GM23248 (cell line): ENCODE measurements around the gene SMAD4. TPM values are rescaled to one million over a fixed set of nuclear protein-coding genes. Genes with fewer than 3 reads are reported as not detected.
A peak's percentile ranks its signal among the peaks of the same experiment; 100 is the strongest.
"Not testable (repeated sequence)": the region's sequence is repeated elsewhere in the genome, so short reads cannot be mapped to it uniquely, and the experiment has no call there.

Experiments
- DNase-seq: peaks from one replicate; pipeline ENCODE4 v3.0.0-alpha.2; 2015
- H2AFZ ChIP-seq: fragments of 200-600 bp; sonication (generic); 2 replicates; pipeline ENCODE4 v1.6.1; 2016; ENCODE audit warnings: antibody characterized with exemption
- H3F3A ChIP-seq: fragments of 200-600 bp; sonication (generic); 2 replicates; pipeline ENCODE4 v1.6.1; 2016; ENCODE audit warnings: mild to moderate bottlenecking, antibody characterized with exemption, mixed run types; ENCODE audit not compliant: insufficient read depth
- H3K27ac ChIP-seq: fragments of 200-600 bp; sonication (generic); 2 replicates; pipeline ENCODE4 v1.5.1; 2016; ENCODE audit warnings: mild to moderate bottlenecking
- H3K27me3 ChIP-seq: fragments of 200-600 bp; sonication (generic); replicated peaks from 2 replicates; pipeline ENCODE4 v1.6.1; 2016; ENCODE audit warnings: mild to moderate bottlenecking; ENCODE audit not compliant: insufficient read depth
- H3K36me3 ChIP-seq: fragments of 200-600 bp; sonication (generic); 2 replicates; pipeline ENCODE4 v1.6.1; 2016; ENCODE audit warnings: low read depth, mild to moderate bottlenecking
- H3K4me1 ChIP-seq: fragments of 200-600 bp; sonication (generic); 2 replicates; pipeline ENCODE4 v1.6.1; 2016; ENCODE audit warnings: mild to moderate bottlenecking; ENCODE audit not compliant: insufficient read depth
- H3K4me2 ChIP-seq: fragments of 200-600 bp; sonication (generic); one replicate; pipeline ENCODE4 v1.6.1; 2016; ENCODE audit warnings: mild to moderate bottlenecking; ENCODE audit not compliant: unreplicated experiment
- H3K4me3 ChIP-seq: fragments of 200-600 bp; sonication (generic); 2 replicates; pipeline ENCODE4 v1.5.1; 2016; ENCODE audit warnings: mild to moderate bottlenecking
- H3K79me2 ChIP-seq: fragments of 200-600 bp; sonication (generic); 2 replicates; pipeline ENCODE4 v1.6.1; 2016; ENCODE audit warnings: mild to moderate bottlenecking; ENCODE audit not compliant: insufficient read depth
- H3K9ac ChIP-seq: fragments of 200-600 bp; sonication (generic); 2 replicates; pipeline ENCODE4 v1.6.1; 2016; ENCODE audit warnings: mild to moderate bottlenecking
- H3K9me2 ChIP-seq: fragments of 200-600 bp; sonication (generic); 2 replicates; pipeline ENCODE4 v1.6.1; 2016; ENCODE audit warnings: mixed run types, mild to moderate bottlenecking, moderate library complexity; ENCODE audit not compliant: insufficient read depth
- H3K9me3 ChIP-seq: fragments of 200-600 bp; sonication (generic); one replicate; pipeline ENCODE4 v1.6.1; 2017; ENCODE audit warnings: low read depth
- H4K20me1 ChIP-seq: fragments of 200-600 bp; sonication (generic); 2 replicates; pipeline ENCODE4 v1.6.0; 2016; ENCODE audit not compliant: insufficient read depth
- EZH2 ChIP-seq: fragments of 200-600 bp; sonication (generic); IDR thresholded peaks from 2 replicates; pipeline ENCODE4 v1.6.1; 2018; ENCODE audit warnings: antibody characterized with exemption, mild to moderate bottlenecking; ENCODE audit not compliant: insufficient read depth, poor library complexity, severe bottlenecking
- EZH2phosphoT487 ChIP-seq: fragments of 200-600 bp; sonication (generic); IDR thresholded peaks from 2 replicates; pipeline ENCODE4 v1.6.1; 2018; ENCODE audit warnings: antibody characterized with exemption, moderate library complexity, mild to moderate bottlenecking, low read depth; ENCODE audit not compliant: insufficient read depth
- WGBS, 2 experiments: methylation state at CpG; one replicate each; pipeline ENCODE4 v1.1.6; 2015 to 2017; ENCODE audit warnings: low lambda C conversion rate in 2 of 2, low coverage in 1 of 2; ENCODE audit errors: missing lambda C conversion rate in 2 of 2; 5-methylcytosine and 5-hydroxymethylcytosine counted together
- in situ Hi-C: fragments of 300-500 bp; cut with MboI; formaldehyde crosslinking; loops from 2 replicates; pipeline ENCODE4 v1.15.0; 2020
- polyA plus RNA-seq: library from polyadenylated mRNA; unstranded; fragments of >200 nt; fragmentation: Nextera tagmentation; extraction: Ambion mirVana; gene quantifications from 2 replicates; pipeline ENCODE4 v1.2.1, GENCODE V29; 2016
- total RNA-seq: library from RNA; depleted of rRNA; stranded (reverse); fragments of >200 nt; shearing (Covaris generic); gene quantifications from 2 replicates; pipeline ENCODE4 v1.2.3, GENCODE V29; 2014

SMAD4 gene
- total and polyA plus RNA-seq, 2 experiments from 2014 or later, result 39.6 to 90.4 TPM

- H3K4me1 ChIP-seq, result peaks cover 19% of the 10 kb centered on the region
- peak overlapping the region; percentile 16 for H3K4me2 ChIP-seq
- no peaks in the 10 kb centered on the region for H3K27me3 ChIP-seq
- no peaks in the 10 kb centered on the region for H3K9me2 ChIP-seq
- peaks cover 21% of the 10 kb centered on the region for H3F3A ChIP-seq
- no peak overlapping the region for H3K9ac ChIP-seq
- H3K4me3 ChIP-seq, result no peak overlapping the region
- peak overlapping the region; percentile 57 for H3K27ac ChIP-seq
- 3 to 4% methylated on average over 2 of the region's 2 CpGs for WGBS, 2 experiments
- in situ Hi-C loops, result no loop called here
- no peaks in the 10 kb centered on the region for H4K20me1 ChIP-seq
- H3K9me3 ChIP-seq, result no peaks in the 10 kb centered on the region
- H3K36me3 ChIP-seq, result no peaks in the 10 kb centered on the region
- H3K79me2 ChIP-seq, result no peaks in the 10 kb centered on the region
- H2AFZ ChIP-seq, result no peak overlapping the region
- peak; percentile 84 for DNase-seq
- no peak for TF ChIP-seq EZH2
- no peak for TF ChIP-seq EZH2phosphoT487
These were observed 43.5 kb upstream of the SMAD4 start for GRCh38 chr18:50986360-50987087.

- in situ Hi-C loops, result no loop called here
- peaks cover 19% of the 10 kb centered on the region for H3K4me1 ChIP-seq
- no peak overlapping the region for H3K9ac ChIP-seq
- no peaks in the 10 kb centered on the region for H3K9me3 ChIP-seq
- H3K4me2 ChIP-seq, result peak overlapping the region; percentile 16
- WGBS, 2 experiments, result 11 to 16% methylated on average over 2 of the region's 2 CpGs
- no peaks in the 10 kb centered on the region for H4K20me1 ChIP-seq
- DNase-seq, result peak; percentile 25
- no peak for TF ChIP-seq EZH2phosphoT487
- TF ChIP-seq EZH2, result no peak
- H3K27ac ChIP-seq, result peak overlapping the region; percentile 57
- H3K36me3 ChIP-seq, result no peaks in the 10 kb centered on the region
- peaks cover 21% of the 10 kb centered on the region for H3F3A ChIP-seq
- no peak overlapping the region for H2AFZ ChIP-seq
- H3K27me3 ChIP-seq, result no peaks in the 10 kb centered on the region
- no peaks in the 10 kb centered on the region for H3K9me2 ChIP-seq
- no peaks in the 10 kb centered on the region for H3K79me2 ChIP-seq
- no peak overlapping the region for H3K4me3 ChIP-seq
These were observed 42.8 kb upstream of the SMAD4 start for GRCh38 chr18:50987261-50987660.

DNA sequence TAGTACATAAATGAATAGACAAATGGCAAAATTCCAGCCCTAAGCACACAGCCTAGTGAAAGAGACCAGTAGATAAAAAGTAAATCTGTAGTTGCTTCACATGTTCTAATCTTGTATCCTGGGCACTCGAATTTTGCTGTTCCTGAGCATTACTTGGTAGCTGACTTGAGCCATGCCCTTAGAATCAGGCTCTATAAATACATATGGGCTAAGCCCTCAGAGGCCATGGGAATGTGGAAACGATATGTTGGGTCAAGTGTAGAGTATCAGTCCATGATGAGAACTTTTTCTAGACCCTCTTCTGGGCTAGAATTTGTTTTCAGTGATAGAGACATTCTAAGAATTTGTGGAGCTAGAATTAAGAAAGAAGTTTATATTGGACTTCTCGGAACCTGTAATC lies 40.3 kb upstream of the SMAD4 start:
- H4K20me1 ChIP-seq, result no peaks in the 10 kb centered on the region
- no peak overlapping the region for H3K4me2 ChIP-seq
- H3K9ac ChIP-seq, result no peak overlapping the region
- no peak overlapping the region for H3K27ac ChIP-seq
- no peaks in the 10 kb centered on the region for H3K9me3 ChIP-seq
- H3K4me3 ChIP-seq, result no peak overlapping the region
- H3K79me2 ChIP-seq, result no peaks in the 10 kb centered on the region
- TF ChIP-seq EZH2, result no peak
- no peak for TF ChIP-seq EZH2phosphoT487
- H3K36me3 ChIP-seq, result no peaks in the 10 kb centered on the region
- no peaks in the 10 kb centered on the region for H3K27me3 ChIP-seq
- in situ Hi-C loops, result no loop called here
- DNase-seq, result no peak
- no peaks in the 10 kb centered on the region for H3K9me2 ChIP-seq
- 86 to 94% methylated on average over 3 of the region's 3 CpGs for WGBS, 2 experiments
- H2AFZ ChIP-seq, result no peak overlapping the region
- H3F3A ChIP-seq, result peaks cover 21% of the 10 kb centered on the region
- H3K4me1 ChIP-seq, result peaks cover 19% of the 10 kb centered on the region

GRCh38 chr18:50992351-50992762 lies 37.7 kb upstream of the SMAD4 start:
- Histone ChIP-seq H3K9me3 (no peaks in the 10 kb centered on the region), H3F3A (peaks cover 7% of the 10 kb centered on the region), H3K4me2 (no peak overlapping the region), H2AFZ (no peak overlapping the region), H3K9ac (no peak overlapping the region), H3K36me3 (no peaks in the 10 kb centered on the region), H3K27me3 (no peaks in the 10 kb centered on the region), H3K4me1 (peaks cover 4% of the 10 kb centered on the region), H3K79me2 (no peaks in the 10 kb centered on the region), H3K9me2 (no peaks in the 10 kb centered on the region), H3K4me3 (no peak overlapping the region), H4K20me1 (no peaks in the 10 kb centered on the region), H3K27ac (no peak overlapping the region)
- 55 to 56% methylated on average over 3 of the region's 3 CpGs for WGBS, 2 experiments
- no peak for DNase-seq
- TF ChIP-seq EZH2, result no peak
- no peak for TF ChIP-seq EZH2phosphoT487
- in situ Hi-C loops, result no loop called here

DNA sequence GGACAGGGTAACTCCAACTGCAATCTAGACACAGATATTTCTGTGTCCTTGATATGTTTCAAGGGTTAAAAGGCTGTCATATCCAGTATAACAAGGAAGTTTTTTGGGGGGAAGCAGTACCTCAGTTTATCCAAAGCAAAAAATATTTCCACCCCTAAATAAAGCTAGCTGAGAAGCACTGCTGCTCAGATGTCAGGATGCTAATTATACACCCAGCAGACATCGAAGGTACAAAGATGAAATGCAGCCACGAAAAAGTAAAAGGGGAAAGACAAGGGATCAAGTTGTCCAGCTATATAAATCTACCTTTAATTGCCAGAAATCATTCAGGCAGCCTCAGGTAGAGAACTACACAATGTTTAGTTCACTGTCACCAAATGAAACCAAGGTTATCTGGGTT lies 36.0 kb upstream of the SMAD4 start:
- Histone ChIP-seq H3F3A (no peaks in the 10 kb centered on the region), H3K9ac (no peak overlapping the region), H3K27ac (no peak overlapping the region), H3K4me2 (no peak overlapping the region), H3K79me2 (no peaks in the 10 kb centered on the region), H3K4me1 (no peaks in the 10 kb centered on the region), H4K20me1 (no peaks in the 10 kb centered on the region), H3K9me2 (no peaks in the 10 kb centered on the region), H3K27me3 (no peaks in the 10 kb centered on the region), H3K36me3 (no peaks in the 10 kb centered on the region), H3K9me3 (no peaks in the 10 kb centered on the region), H3K4me3 (no peak overlapping the region), H2AFZ (no peak overlapping the region)
- no peak for TF ChIP-seq EZH2phosphoT487
- no peak for TF ChIP-seq EZH2
- in situ Hi-C loops, result no loop called here
- DNase-seq, result no peak
- WGBS, 2 experiments, result 82 to 92% methylated on average over 2 of the region's 2 CpGs

GRCh38 chr18:51003174-51003573 lies 26.8 kb upstream of the SMAD4 start:
- in situ Hi-C loops, H3K9ac ChIP-seq, H3K79me2 ChIP-seq, H4K20me1 ChIP-seq, H2AFZ ChIP-seq, H3K36me3 ChIP-seq, H3K4me1 ChIP-seq, H3K27me3 ChIP-seq, H3K9me2 ChIP-seq, H3K4me2 ChIP-seq, H3K9me3 ChIP-seq, H3K27ac ChIP-seq, DNase-seq, H3F3A ChIP-seq, H3K4me3 ChIP-seq: not testable (repeated sequence)
- 46 to 63% methylated on average over 2 of the region's 2 CpGs for WGBS, 2 experiments
